ENCODE measurements around the gene KLHL25. TPM values are rescaled to one million over a fixed set of nuclear protein-coding genes. Genes with fewer than 3 reads are reported as not detected.

The KLHL25 gene
- total and polyA plus RNA-seq, 2 of the 8 experiments (the other 6 are each of a cell fraction or from before 2014, with no cell fraction given) = 16.5 to 22.0 TPM

GRCh38 chr15:85762756-85763127 lies 32.0 kb downstream of the KLHL25 start:
- CTCF ChIA-PET (ENCODE audit: partially characterized antibody) = interaction anchor here (0.9 to 3.9 kb wide), 5 partner anchors 14 to 78 kb away, joined by 3 to 14 read pairs (median 10); no protein-coding TSS in a partner anchor
- H3K23ac ChIP-seq (ENCODE audit: insufficient read length) = no peak overlapping the region
- H4K91ac ChIP-seq (replicated peaks; ENCODE audit: insufficient read length, low read length) = no peak overlapping the region
- no peak overlapping the region for H3K4me2 ChIP-seq (ENCODE audit: insufficient read depth in 1 of 2, low read depth in 2 of 2, low read length in 2 of 2)
- H3K9ac ChIP-seq (replicated peaks in 1 of 4; ENCODE audit: extremely low read depth in 1 of 4, low read depth in 3 of 4, low read length in 3 of 4) = no peak overlapping the region
- H2BK20ac ChIP-seq (ENCODE audit: low read length) = no peak overlapping the region
- H3K9me3 ChIP-seq (ENCODE audit: insufficient read depth in 2 of 2, low read depth in 1 of 2, low read length in 1 of 2) = no peaks in the 10 kb centered on the region
- 95% methylated on average over 8 of the region's 8 CpGs; no CpG with 5 or more reads in 1 of the 2 experiments for WGBS, 2 experiments (ENCODE audit: extremely low coverage in 1 of 2, insufficient coverage in 1 of 2, insufficient read length in 1 of 2, insufficient replicate concordance in 2 of 2, low coverage in 1 of 2, low lambda C conversion rate in 2 of 2, missing lambda C conversion rate in 1 of 2)
- H3K56ac ChIP-seq (replicated peaks; ENCODE audit: insufficient read length, low read depth, low read length) = no peak overlapping the region
- H4K20me1 ChIP-seq (replicated peaks in 1 of 2; ENCODE audit: control insufficient read depth in 1 of 2, insufficient read depth in 2 of 2, low read length in 2 of 2) = peaks cover 10 to 19% of the 10 kb centered on the region in 2 experiments
- no peak overlapping the region for H3K18ac ChIP-seq (ENCODE audit: extremely low read depth, low read length)
- no peak overlapping the region for H3K4me3 ChIP-seq (ENCODE audit: extremely low read depth in 1 of 4, insufficient read depth in 2 of 4, low read depth in 3 of 4, low read length in 4 of 4)
- H3K27ac ChIP-seq (ENCODE audit: low read depth, low read length) = no peak overlapping the region; the same call in 1 of the 2 replicates
- H2BK12ac ChIP-seq (ENCODE audit: low read depth, low read length) = no peak overlapping the region
- H2BK5ac ChIP-seq (ENCODE audit: low read depth, low read length) = no peak overlapping the region; the same call in 1 of the 2 replicates
- FAIRE-seq (no peak), DNase-seq (ENCODE audit: low read depth in 1 of 2, low spot score in 2 of 2) (no peak)
- no peak for TF ChIP-seq CEBPB (IDR thresholded peaks at IDR 0.05; ENCODE audit: low read depth, low read length)
- POLR2A ChIA-PET (ENCODE audit: partially characterized antibody) = interaction anchor here (5.1 kb wide), 1 partner anchor 12 kb away, joined by 22 read pairs; no protein-coding TSS in a partner anchor
- peaks cover 19% of the 10 kb centered on the region for H3K79me1 ChIP-seq (ENCODE audit: low read depth, low read length)
- no peak overlapping the region for H2BK120ac ChIP-seq (replicated peaks; ENCODE audit: low read depth, low read length)
- no peaks in the 10 kb centered on the region for H3K23me2 ChIP-seq (ENCODE audit: low read depth, low read length)
- no peak overlapping the region for H4K8ac ChIP-seq (ENCODE audit: extremely low read depth, insufficient read depth, low read length)
- H3K14ac ChIP-seq (ENCODE audit: insufficient read length) = no peak overlapping the region
- no peak overlapping the region for H4K5ac ChIP-seq (ENCODE audit: insufficient read length, low read depth, low read length)
- peaks cover 0 to 8% (median 3%) of the 10 kb centered on the region in 4 experiments; a peak in 4 of 7 replicates for H3K4me1 ChIP-seq (replicated peaks in 1 of 4; ENCODE audit: control insufficient read depth in 3 of 4, insufficient read depth in 4 of 4, low read length in 3 of 4)
- no peak overlapping the region for H2AFZ ChIP-seq (ENCODE audit: low read length)
- H3K36me3 ChIP-seq (ENCODE audit: control insufficient read depth in 2 of 4, insufficient read depth in 4 of 4, low read length in 3 of 4) = peaks cover 0 to 2% (median under 1%) of the 10 kb centered on the region in 4 experiments; a peak in 5 of 8 replicates
- H3K27me3 ChIP-seq (replicated peaks in 1 of 4; ENCODE audit: control insufficient read depth in 3 of 4, extremely low read depth in 1 of 4, insufficient read depth in 3 of 4, low read length in 3 of 4) = no peaks in the 10 kb centered on the region
- no peak overlapping the region for H2BK15ac ChIP-seq (ENCODE audit: low read length)
- no peak overlapping the region for H2AK5ac ChIP-seq (ENCODE audit: low read depth, low read length)
- H3K79me2 ChIP-seq (ENCODE audit: control insufficient read depth in 1 of 2, insufficient read depth in 2 of 2, low read length in 2 of 2) = peaks cover 0 to 41% of the 10 kb centered on the region in 2 experiments; a peak in 2 of 4 replicates
- H3K4ac ChIP-seq (replicated peaks; ENCODE audit: insufficient read length, low read depth, low read length) = no peak overlapping the region
